Retinal pigment epithelial cell (primary cell): ENCODE results near the gene TPP1.

Experiments used
- DNase-seq: peaks from one replicate; pipeline ENCODE4 v3.0.0-alpha.2; 2010; ENCODE audit warnings: low read depth
- H3K4me3 ChIP-seq: 2 replicates; pipeline ENCODE4 v1.5.1; 2011; ENCODE audit warnings: mild to moderate bottlenecking, low read length, control low read depth, moderate library complexity
- TF ChIP-seq, protein P1 (sequence below): conservative IDR thresholded peaks from 2 replicates; pipeline ENCODE4 v1.5.1; 2011; ENCODE audit warnings: low read depth, low read length, control low read depth, inconsistent platforms

The TPP1 gene

DNA sequence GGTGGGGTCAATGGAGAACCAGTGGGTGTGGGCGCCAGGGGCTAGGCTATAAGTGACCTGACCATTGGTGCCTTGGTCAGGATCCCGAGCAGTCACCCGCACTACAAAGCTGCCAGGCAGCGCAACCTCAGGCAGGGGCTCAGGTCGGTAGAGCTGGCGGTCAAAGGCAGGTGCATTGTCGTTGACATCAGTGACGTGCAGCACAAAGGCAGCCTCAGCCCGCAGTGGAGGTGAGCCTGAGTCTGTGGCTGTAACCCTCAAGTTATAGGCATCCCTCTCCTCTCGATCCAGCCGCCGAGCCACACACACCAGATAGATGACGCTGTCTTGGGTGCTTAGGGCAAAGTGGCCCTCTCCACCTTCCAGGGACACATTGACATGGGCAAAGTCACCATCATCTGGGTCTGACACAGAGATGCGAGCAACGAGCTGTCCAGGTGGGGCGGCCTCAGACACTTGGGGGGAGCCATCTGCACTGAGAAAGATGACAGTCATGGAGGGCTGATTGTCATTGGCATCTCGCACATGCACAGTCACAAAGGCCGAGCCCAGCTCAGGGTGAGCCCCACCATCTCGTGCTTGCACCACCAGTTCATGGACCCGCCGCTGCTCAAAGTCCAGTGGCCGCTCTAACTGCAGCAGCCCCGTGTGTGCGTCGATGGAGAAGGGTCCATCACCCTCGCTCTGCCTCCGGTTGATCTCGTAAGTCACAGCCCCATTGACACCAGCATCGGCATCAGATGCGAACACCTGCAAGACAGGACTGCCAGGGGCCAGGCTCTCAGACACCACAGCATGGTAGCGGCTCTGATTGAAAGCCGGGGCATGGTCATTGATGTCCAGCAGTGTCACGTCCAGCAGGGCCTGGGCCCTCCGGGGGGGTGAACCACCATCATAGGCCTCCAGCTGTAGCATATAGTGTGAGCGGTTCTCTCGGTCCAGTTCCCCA lies 21.1 kb upstream of the TPP1 start:
- H3K4me3 ChIP-seq: no peak overlapping the region
- TF ChIP-seq, protein P1, sequence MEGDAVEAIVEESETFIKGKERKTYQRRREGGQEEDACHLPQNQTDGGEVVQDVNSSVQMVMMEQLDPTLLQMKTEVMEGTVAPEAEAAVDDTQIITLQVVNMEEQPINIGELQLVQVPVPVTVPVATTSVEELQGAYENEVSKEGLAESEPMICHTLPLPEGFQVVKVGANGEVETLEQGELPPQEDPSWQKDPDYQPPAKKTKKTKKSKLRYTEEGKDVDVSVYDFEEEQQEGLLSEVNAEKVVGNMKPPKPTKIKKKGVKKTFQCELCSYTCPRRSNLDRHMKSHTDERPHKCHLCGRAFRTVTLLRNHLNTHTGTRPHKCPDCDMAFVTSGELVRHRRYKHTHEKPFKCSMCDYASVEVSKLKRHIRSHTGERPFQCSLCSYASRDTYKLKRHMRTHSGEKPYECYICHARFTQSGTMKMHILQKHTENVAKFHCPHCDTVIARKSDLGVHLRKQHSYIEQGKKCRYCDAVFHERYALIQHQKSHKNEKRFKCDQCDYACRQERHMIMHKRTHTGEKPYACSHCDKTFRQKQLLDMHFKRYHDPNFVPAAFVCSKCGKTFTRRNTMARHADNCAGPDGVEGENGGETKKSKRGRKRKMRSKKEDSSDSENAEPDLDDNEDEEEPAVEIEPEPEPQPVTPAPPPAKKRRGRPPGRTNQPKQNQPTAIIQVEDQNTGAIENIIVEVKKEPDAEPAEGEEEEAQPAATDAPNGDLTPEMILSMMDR: no peak

DNA sequence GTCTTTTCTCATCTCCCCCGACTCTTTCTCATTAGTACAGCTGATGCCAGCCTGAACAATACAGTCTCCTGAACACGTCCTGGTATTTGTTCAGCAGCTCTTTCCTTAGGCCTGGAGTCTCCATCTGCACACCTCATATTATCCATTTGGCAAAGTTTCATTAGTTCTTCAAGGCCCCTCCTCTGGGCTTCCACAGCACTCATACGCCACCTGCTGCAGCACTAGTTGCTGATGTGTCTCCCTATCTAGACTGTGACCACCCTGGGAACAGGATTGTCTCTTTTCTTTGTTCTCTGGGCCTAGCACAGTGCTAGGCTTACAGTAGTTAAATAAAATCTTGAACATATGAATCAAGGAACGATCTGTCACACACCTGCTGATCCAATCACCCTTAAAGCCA lies 19.2 kb upstream of the TPP1 start:
- H3K4me3 ChIP-seq: no peak overlapping the region
- TF ChIP-seq, protein P1: no peak
- no peak for DNase-seq

More for the DNA sequence above, 21.1 kb upstream of the TPP1 start:
- DNase-seq: no peak

DNA sequence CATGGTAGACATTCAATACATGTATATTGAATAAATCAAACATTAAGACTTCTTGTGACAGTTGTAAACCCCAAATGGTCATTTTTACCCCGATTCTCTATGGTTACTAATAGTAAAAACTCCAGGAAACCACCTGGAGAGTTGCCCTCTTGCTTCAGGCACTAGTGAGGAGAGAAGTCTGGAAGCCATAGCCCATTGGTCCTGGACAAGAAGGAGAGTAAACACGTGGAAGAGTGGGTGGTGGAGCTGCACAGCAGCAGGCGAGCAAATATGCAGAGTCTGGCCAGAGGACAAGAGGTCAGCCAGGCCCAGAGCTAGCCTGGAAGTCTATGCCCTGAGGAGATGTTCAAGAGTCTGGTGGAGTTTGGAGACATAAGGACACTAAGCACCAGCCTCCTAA lies 18.6 kb upstream of the TPP1 start:
- no peak for DNase-seq
- TF ChIP-seq, protein P1: no peak
- no peak overlapping the region for H3K4me3 ChIP-seq

DNA sequence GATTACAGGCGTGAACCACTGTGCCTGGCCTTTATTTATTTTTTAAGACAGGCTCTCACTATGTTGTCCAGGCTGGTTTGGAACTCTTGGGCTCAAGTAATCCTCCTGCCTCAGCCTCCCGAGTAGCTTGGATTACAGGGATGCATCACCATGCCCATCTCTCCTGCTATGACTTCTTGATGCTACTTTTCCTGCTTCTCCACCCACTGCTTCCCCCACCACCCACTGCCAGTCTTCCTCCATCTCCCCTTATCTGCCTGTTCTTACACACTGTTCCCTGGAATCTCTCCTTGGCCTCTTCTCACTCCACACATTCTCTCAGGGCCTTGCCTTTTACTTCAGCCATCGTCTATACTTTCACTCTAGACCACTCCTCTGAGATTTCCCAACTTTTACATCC lies 17.3 kb upstream of the TPP1 start:
- no peak for DNase-seq
- H3K4me3 ChIP-seq: no peak overlapping the region
- TF ChIP-seq, protein P1: no peak

DNA sequence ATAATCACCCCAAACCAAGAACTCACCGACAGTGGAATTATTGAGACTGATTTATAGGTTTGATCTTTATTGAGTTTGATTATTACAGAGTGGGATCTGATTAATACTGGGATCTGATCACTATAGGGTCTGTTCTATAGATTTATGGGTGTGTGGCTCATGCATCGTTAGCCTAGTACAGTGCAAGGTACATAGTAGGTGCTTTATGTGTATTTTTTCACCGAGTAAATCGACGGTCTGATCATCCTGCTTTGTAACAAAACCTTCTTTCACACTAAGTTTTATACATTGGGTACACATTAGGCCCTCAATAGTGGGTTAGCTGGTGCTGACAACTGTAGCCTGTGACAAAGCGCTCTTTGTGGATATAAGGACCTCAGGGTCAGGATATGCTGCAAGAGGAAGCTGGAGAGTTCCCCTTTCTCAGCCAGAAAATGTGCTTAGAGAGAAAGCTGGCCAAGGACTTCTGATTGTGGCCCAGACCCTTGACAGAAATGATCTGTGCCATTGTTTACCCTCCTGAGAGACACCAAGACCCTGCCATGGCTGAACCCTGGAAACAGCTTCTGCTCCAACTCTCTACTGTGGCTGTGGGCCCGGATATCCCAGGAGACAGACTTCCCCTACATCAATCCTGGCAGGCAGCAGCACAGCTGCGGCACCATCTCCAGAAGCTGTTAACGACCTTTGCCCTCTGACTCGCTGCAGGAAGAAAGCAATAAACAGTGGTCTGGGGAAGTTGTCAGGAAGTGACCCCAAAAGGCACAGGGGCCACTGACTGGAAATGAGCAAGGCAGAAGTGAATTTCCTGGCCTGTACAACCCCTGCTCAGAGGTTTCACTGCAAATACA lies 16.1 kb upstream of the TPP1 start:
- TF ChIP-seq, protein P1: no peak
- no peak for DNase-seq
- no peak overlapping the region for H3K4me3 ChIP-seq

DNA sequence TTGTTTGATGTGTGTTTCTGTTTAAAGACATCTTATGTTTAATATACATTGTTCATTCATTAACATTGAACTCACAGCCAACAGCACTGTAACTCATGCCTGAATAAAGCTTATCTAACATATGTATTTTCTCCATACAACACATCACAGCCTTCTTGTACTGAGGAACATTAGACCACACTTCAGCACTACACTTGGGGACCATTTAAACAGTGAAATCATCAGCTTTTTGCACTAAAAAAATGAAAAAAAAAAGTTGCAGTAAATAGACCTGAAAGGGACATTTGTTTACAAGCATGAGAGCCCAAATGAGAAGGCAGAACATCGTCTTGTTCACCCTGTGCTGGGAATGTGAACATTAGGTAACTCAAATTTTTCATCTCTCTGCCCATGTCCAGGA lies 15.3 kb upstream of the TPP1 start:
- no peak for DNase-seq
- TF ChIP-seq, protein P1: no peak
- no peak overlapping the region for H3K4me3 ChIP-seq
